ENCODE measurements around the gene M6PR.
"Not testable (repeated sequence)": the region's sequence is repeated elsewhere in the genome, so short reads cannot be mapped to it uniquely, and the experiment has no call there.

M6PR gene

GRCh38 chr12:8936735-8937134, 12.7 kb downstream of the M6PR start:
- Histone ChIP-seq H3K36me3 (ENCODE audit: control insufficient read depth in 1 of 2, insufficient read depth in 2 of 2, low read length in 2 of 2) (peaks cover 3 to 18% of the 10 kb centered on the region in 2 donors), H3K4me1 (ENCODE audit: control insufficient read depth in 1 of 2, insufficient read depth in 2 of 2, low read length in 2 of 2) (no peaks in the 10 kb centered on the region)

GRCh38 chr12:8934080-8934479, 15.4 kb downstream of the M6PR start:
- not testable (repeated sequence) for H3K27ac ChIP-seq (ENCODE audit: low read depth, low read length); H3K9ac ChIP-seq (ENCODE audit: low read depth in 1 of 2, low read length in 2 of 2); H3K4me3 ChIP-seq (ENCODE audit: low read depth in 1 of 2, low read length in 2 of 2); H3K27me3 ChIP-seq (ENCODE audit: control insufficient read depth in 1 of 2, insufficient read depth in 2 of 2, low read length in 2 of 2); H3K9me3 ChIP-seq (ENCODE audit: control insufficient read depth in 1 of 2, low read length in 2 of 2); H3K4me1 ChIP-seq (ENCODE audit: control insufficient read depth in 1 of 2, insufficient read depth in 2 of 2, low read length in 2 of 2)
- H3K36me3 ChIP-seq (ENCODE audit: control insufficient read depth in 1 of 2, insufficient read depth in 2 of 2, low read length in 2 of 2), result peaks cover 0 to 16% of the 10 kb centered on the region in 2 donors

More at GRCh38 chr12:8936735-8937134, 12.7 kb downstream of the M6PR start:
- H3K9ac ChIP-seq (ENCODE audit: low read depth in 1 of 2, low read length in 2 of 2), result no peak overlapping the region
- no peak overlapping the region for H3K4me3 ChIP-seq (ENCODE audit: low read depth in 1 of 2, low read length in 2 of 2)
- H3K27me3 ChIP-seq (ENCODE audit: control insufficient read depth in 1 of 2, insufficient read depth in 2 of 2, low read length in 2 of 2), result no peaks in the 10 kb centered on the region
- no peak overlapping the region for H3K27ac ChIP-seq (ENCODE audit: low read depth, low read length)
- no peaks in the 10 kb centered on the region for H3K9me3 ChIP-seq (ENCODE audit: control insufficient read depth in 1 of 2, low read length in 2 of 2)

GRCh38 chr12:8932464-8932863, 17.0 kb downstream of the M6PR start:
- not testable (repeated sequence) for H3K9me3 ChIP-seq (ENCODE audit: control insufficient read depth in 1 of 2, low read length in 2 of 2); H3K4me3 ChIP-seq (ENCODE audit: low read depth in 1 of 2, low read length in 2 of 2); H3K4me1 ChIP-seq (ENCODE audit: control insufficient read depth in 1 of 2, insufficient read depth in 2 of 2, low read length in 2 of 2); H3K9ac ChIP-seq (ENCODE audit: low read depth in 1 of 2, low read length in 2 of 2); H3K27ac ChIP-seq (ENCODE audit: low read depth, low read length); H3K27me3 ChIP-seq (ENCODE audit: control insufficient read depth in 1 of 2, insufficient read depth in 2 of 2, low read length in 2 of 2)
- H3K36me3 ChIP-seq (ENCODE audit: control insufficient read depth in 1 of 2, insufficient read depth in 2 of 2, low read length in 2 of 2), result peaks cover 0 to 16% of the 10 kb centered on the region in 2 donors

- not testable (repeated sequence) for H3K27ac ChIP-seq (ENCODE audit: low read depth, low read length); H3K27me3 ChIP-seq (ENCODE audit: control insufficient read depth in 1 of 2, insufficient read depth in 2 of 2, low read length in 2 of 2); H3K9ac ChIP-seq (ENCODE audit: low read depth in 1 of 2, low read length in 2 of 2); H3K9me3 ChIP-seq (ENCODE audit: control insufficient read depth in 1 of 2, low read length in 2 of 2); H3K36me3 ChIP-seq (ENCODE audit: control insufficient read depth in 1 of 2, insufficient read depth in 2 of 2, low read length in 2 of 2); H3K4me1 ChIP-seq (ENCODE audit: control insufficient read depth in 1 of 2, insufficient read depth in 2 of 2, low read length in 2 of 2); H3K4me3 ChIP-seq (ENCODE audit: low read depth in 1 of 2, low read length in 2 of 2)
Observed at GRCh38 chr12:8930655-8931323, 18.7 kb downstream of the M6PR start.

- Histone ChIP-seq H3K4me1 (ENCODE audit: control insufficient read depth in 1 of 2, insufficient read depth in 2 of 2, low read length in 2 of 2) (no peaks in the 10 kb centered on the region), H3K36me3 (ENCODE audit: control insufficient read depth in 1 of 2, insufficient read depth in 2 of 2, low read length in 2 of 2) (peaks cover 0 to 3% of the 10 kb centered on the region in 2 donors), H3K9ac (ENCODE audit: low read depth in 1 of 2, low read length in 2 of 2) (no peak overlapping the region), H3K27ac (ENCODE audit: low read depth, low read length) (no peak overlapping the region), H3K4me3 (ENCODE audit: low read depth in 1 of 2, low read length in 2 of 2) (no peak overlapping the region), H3K27me3 (ENCODE audit: control insufficient read depth in 1 of 2, insufficient read depth in 2 of 2, low read length in 2 of 2) (no peaks in the 10 kb centered on the region), H3K9me3 (ENCODE audit: control insufficient read depth in 1 of 2, low read length in 2 of 2) (no peaks in the 10 kb centered on the region)
Observed at GRCh38 chr12:8922544-8922943, 26.9 kb downstream of the M6PR start.

GRCh38 chr12:8919643-8920042, 29.8 kb downstream of the M6PR start:
- H3K9ac ChIP-seq (ENCODE audit: low read depth in 1 of 2, low read length in 2 of 2); H3K27me3 ChIP-seq (ENCODE audit: control insufficient read depth in 1 of 2, insufficient read depth in 2 of 2, low read length in 2 of 2); H3K4me3 ChIP-seq (ENCODE audit: low read depth in 1 of 2, low read length in 2 of 2); H3K27ac ChIP-seq (ENCODE audit: low read depth, low read length); H3K36me3 ChIP-seq (ENCODE audit: control insufficient read depth in 1 of 2, insufficient read depth in 2 of 2, low read length in 2 of 2); H3K9me3 ChIP-seq (ENCODE audit: control insufficient read depth in 1 of 2, low read length in 2 of 2); H3K4me1 ChIP-seq (ENCODE audit: control insufficient read depth in 1 of 2, insufficient read depth in 2 of 2, low read length in 2 of 2): not testable (repeated sequence)

- H3K27me3 ChIP-seq (ENCODE audit: control insufficient read depth in 1 of 2, insufficient read depth in 2 of 2, low read length in 2 of 2), result no peaks in the 10 kb centered on the region
- no peak overlapping the region for H3K4me3 ChIP-seq (ENCODE audit: low read depth in 1 of 2, low read length in 2 of 2)
- H3K9me3 ChIP-seq (ENCODE audit: control insufficient read depth in 1 of 2, low read length in 2 of 2), result no peaks in the 10 kb centered on the region
- H3K4me1 ChIP-seq (ENCODE audit: control insufficient read depth in 1 of 2, insufficient read depth in 2 of 2, low read length in 2 of 2), result peaks cover 16 to 17% of the 10 kb centered on the region in 2 donors
- H3K36me3 ChIP-seq (ENCODE audit: control insufficient read depth in 1 of 2, insufficient read depth in 2 of 2, low read length in 2 of 2), result peaks cover 0 to 3% of the 10 kb centered on the region in 2 donors
- no peak overlapping the region for H3K27ac ChIP-seq (ENCODE audit: low read depth, low read length)
- H3K9ac ChIP-seq (ENCODE audit: low read depth in 1 of 2, low read length in 2 of 2), result no peak overlapping the region
Observed at GRCh38 chr12:8917751-8918150, 31.7 kb downstream of the M6PR start.

- Histone ChIP-seq H3K9ac (ENCODE audit: low read depth in 1 of 2, low read length in 2 of 2) (no peak overlapping the region), H3K4me3 (ENCODE audit: low read depth in 1 of 2, low read length in 2 of 2) (no peak overlapping the region), H3K36me3 (ENCODE audit: control insufficient read depth in 1 of 2, insufficient read depth in 2 of 2, low read length in 2 of 2) (no peaks in the 10 kb centered on the region), H3K27me3 (ENCODE audit: control insufficient read depth in 1 of 2, insufficient read depth in 2 of 2, low read length in 2 of 2) (no peaks in the 10 kb centered on the region), H3K9me3 (ENCODE audit: control insufficient read depth in 1 of 2, low read length in 2 of 2) (no peaks in the 10 kb centered on the region), H3K4me1 (ENCODE audit: control insufficient read depth in 1 of 2, insufficient read depth in 2 of 2, low read length in 2 of 2) (peaks cover 16 to 17% of the 10 kb centered on the region in 2 donors), H3K27ac (ENCODE audit: low read depth, low read length) (no peak overlapping the region)
Observed at GRCh38 chr12:8917031-8917430, 32.4 kb downstream of the M6PR start.

GRCh38 chr12:8916154-8916553, 33.3 kb downstream of the M6PR start:
- Histone ChIP-seq H3K4me1 (ENCODE audit: control insufficient read depth in 1 of 2, insufficient read depth in 2 of 2, low read length in 2 of 2) (peaks cover 16 to 17% of the 10 kb centered on the region in 2 donors), H3K4me3 (ENCODE audit: low read depth in 1 of 2, low read length in 2 of 2) (no peak overlapping the region), H3K9me3 (ENCODE audit: control insufficient read depth in 1 of 2, low read length in 2 of 2) (no peaks in the 10 kb centered on the region), H3K36me3 (ENCODE audit: control insufficient read depth in 1 of 2, insufficient read depth in 2 of 2, low read length in 2 of 2) (no peaks in the 10 kb centered on the region), H3K9ac (ENCODE audit: low read depth in 1 of 2, low read length in 2 of 2) (no peak overlapping the region), H3K27me3 (ENCODE audit: control insufficient read depth in 1 of 2, insufficient read depth in 2 of 2, low read length in 2 of 2) (no peaks in the 10 kb centered on the region), H3K27ac (ENCODE audit: low read depth, low read length) (no peak overlapping the region)

- Histone ChIP-seq H3K4me3 (ENCODE audit: low read depth in 1 of 2, low read length in 2 of 2) (peak overlapping the region; percentile 70 to 87), H3K36me3 (ENCODE audit: control insufficient read depth in 1 of 2, insufficient read depth in 2 of 2, low read length in 2 of 2) (no peaks in the 10 kb centered on the region), H3K27me3 (ENCODE audit: control insufficient read depth in 1 of 2, insufficient read depth in 2 of 2, low read length in 2 of 2) (no peaks in the 10 kb centered on the region), H3K4me1 (ENCODE audit: control insufficient read depth in 1 of 2, insufficient read depth in 2 of 2, low read length in 2 of 2) (peaks cover 16 to 17% of the 10 kb centered on the region in 2 donors), H3K9ac (ENCODE audit: low read depth in 1 of 2, low read length in 2 of 2) (peak overlapping the region; percentile 48 to 61), H3K9me3 (ENCODE audit: control insufficient read depth in 1 of 2, low read length in 2 of 2) (no peaks in the 10 kb centered on the region), H3K27ac (ENCODE audit: low read depth, low read length) (no peak overlapping the region)
Observed at GRCh38 chr12:8914716-8915526, 34.5 kb downstream of the M6PR start.

Measured in duodenal mucosa (tissue), 2 donors.